GM19467 (cell line): ENCODE measurements around the gene SEC61A2.
A peak's percentile ranks its signal among the peaks of the same experiment; 100 is the strongest.
"Not testable (repeated sequence)": the region's sequence is repeated elsewhere in the genome, so short reads cannot be mapped to it uniquely, and the experiment has no call there.

Experiments
- ATAC-seq: cut with Tn5 transposase; IDR thresholded peaks from one replicate; pipeline ENCODE4 v1.9.1; 2021; ENCODE audit warnings: mild to moderate bottlenecking, moderate library complexity; ENCODE audit not compliant: unreplicated experiment

Gene SEC61A2

DNA sequence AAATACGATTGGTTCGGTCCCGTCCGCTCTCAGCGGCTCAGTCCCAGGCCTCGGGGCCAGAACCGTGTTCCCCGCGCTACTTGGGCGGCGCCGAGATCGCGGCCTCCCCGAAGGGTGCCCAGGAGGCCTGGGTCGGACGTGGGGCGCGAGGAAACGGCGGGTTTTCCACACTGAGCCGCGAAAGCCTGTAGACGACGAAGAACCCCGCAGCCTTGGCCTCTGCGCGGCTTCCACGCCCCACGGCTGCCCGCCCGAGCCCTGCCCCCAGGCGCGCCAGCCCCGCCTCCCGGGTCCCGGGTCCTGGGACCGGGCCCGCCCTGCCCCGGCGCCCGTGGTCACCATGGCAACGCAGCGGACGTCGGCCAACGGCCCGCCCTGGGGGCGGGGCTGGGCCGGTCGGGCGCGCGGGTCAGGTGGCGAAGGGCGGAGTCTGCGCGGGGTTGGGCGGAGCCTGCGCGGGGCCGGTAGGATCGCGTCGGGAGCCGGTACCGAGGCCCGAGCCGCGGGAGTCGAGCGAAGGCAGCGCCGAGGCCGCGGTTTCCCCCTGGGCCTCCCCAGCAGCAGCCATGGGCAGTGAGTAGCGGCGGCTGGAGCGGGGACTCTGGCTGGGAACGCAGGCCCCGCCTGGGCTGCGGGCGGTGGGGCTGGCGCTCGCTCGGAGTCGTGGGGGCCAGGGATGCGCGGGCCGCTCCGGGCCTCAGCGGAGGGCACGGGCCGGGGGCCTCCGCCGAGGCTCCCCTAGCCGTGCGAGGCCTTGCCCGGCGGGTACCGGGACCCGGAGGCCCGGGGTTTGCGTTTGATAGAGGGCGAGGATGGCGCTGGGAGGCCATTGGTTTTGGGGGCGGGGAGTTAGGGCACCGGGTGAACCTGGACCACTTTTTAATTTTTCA lies at the start of gene SEC61A2:
Gene SEC61A2 (plus strand): TSS at position 456 of the 890 bp plus-strand sequence. CDS start 111 bp downstream, at position 567.
- ATAC-seq, result peak; percentile 86

DNA sequence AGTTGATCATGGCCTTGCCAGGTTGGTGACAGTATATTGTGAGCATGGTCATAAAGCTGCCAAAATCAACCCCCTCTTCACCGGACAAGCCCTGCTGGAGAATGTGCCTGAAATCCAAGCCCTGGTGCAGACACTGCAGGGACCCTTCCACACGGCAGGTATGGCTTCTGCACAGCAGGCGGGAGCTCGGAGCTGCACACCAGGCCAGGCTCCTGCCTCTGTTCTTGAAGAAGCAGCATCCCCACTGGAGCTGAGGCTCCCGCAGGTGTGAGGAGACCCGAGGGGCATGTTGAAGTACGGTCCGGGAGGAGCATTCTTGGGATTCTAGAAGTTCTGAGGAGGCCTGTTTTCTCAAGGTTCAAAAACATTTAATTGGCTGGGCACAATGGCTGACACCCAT lies 48.0 kb upstream of the SEC61A2 start:
- ATAC-seq, result no peak

GRCh38 chr10:12081879-12082557 lies 47.5 kb upstream of the SEC61A2 start:
- no peak for ATAC-seq

DNA sequence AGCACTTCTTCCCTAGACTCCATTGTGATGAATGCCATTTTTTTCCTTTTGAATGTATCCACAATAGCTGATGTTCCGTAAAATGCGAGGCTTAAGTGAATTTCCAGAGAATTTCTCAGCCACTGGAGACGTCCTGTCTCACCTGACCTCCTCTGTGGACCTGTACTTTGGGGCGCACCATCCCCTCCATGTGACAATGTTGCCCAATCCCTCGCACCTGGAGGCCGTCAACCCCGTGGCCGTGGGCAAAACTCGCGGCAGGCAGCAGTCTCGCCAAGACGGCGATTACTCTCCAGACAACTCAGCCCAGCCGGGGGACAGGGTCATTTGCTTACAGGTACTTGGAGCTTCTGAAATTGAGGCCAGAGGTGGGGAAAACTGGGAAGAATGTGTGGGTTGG lies 40.6 kb upstream of the SEC61A2 start:
- ATAC-seq, result no peak

- ATAC-seq, result no peak
Observed at GRCh38 chr10:12091421-12091820, 38.1 kb upstream of the SEC61A2 start.

DNA sequence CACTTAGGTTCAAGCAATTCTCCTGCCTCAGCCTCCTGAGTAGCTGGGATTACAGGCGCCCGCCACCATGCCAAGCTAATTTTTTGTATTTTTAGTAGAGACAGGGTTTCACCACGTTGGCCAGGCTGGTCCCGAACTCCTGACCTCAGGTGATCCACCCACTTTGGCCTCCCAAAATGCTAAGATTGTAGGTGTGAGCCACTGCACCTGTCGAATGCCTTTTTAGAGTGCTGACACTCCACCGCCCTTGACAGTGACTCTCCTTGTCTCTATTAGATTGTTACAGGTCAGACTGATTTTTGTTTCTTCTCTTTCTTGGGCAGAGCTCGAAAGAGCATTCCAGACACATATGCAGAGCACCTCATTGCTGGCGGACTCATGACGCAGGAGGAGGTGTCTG lies 32.1 kb upstream of the SEC61A2 start:
- not testable (repeated sequence) for ATAC-seq

DNA sequence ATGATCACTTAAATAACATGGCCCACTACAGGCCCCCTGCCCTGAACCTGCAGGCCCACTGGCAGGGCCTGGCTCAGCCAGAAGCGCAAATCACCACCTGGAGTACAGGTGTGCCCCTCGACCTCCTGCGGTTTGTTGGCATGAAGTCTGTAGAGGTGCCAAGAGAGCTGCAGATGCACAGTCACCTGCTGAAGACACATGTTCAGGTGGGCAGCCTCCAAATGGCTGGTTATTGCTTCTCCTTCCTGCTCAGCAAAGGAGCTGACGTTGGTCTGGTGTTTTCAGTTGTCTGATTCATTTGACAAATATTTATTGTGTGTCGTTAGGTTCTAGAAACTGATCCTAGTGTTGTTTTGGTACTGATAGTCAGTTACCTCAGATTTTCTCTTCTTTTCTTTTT lies 31.7 kb upstream of the SEC61A2 start:
- no peak for ATAC-seq

DNA sequence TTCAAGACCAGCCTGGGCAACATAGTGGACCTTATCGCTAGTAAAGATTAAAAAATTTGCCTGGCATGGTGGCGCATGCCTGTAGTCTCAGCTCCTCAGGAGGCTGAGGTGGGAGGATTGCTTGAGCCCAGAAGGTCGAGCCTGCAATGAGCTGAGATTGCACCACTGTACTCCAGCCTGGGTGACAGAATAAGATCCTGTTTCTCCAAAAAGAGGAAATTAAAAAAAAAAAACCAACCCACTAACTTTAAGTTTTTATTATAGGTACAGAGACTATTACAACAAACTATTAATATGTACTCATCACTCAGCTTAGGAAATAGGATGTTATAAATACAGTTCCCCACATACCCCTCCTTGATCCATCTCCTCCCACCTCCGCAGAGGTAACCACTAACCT lies 30.5 kb upstream of the SEC61A2 start:
- no peak for ATAC-seq

GRCh38 chr10:12103802-12104201 lies 25.7 kb upstream of the SEC61A2 start:
- no peak for ATAC-seq

GRCh38 chr10:12107781-12108180 lies 21.7 kb upstream of the SEC61A2 start:
- ATAC-seq, result no peak

- no peak for ATAC-seq
Observed at GRCh38 chr10:12109286-12109685, 20.2 kb upstream of the SEC61A2 start.

DNA sequence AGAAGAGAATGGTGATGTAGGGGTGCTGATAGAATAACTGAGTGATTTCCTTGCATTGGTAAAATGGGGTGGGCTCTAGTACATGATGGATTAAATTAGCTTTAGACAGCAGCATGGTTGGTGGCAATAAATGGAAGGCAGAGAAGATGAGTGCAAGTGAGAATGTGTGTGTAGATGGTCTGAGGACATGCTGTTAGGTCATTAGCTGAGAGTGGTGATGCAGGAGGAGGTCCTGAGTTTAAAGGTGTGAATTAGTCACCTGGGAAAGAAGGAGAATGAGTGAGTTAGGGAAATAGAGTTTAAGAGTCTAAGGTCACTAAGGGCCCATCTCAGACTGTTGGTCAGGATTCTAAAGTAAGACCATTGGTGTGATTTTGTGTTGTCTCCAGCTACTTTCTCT lies 17.9 kb upstream of the SEC61A2 start:
- no peak for ATAC-seq

DNA sequence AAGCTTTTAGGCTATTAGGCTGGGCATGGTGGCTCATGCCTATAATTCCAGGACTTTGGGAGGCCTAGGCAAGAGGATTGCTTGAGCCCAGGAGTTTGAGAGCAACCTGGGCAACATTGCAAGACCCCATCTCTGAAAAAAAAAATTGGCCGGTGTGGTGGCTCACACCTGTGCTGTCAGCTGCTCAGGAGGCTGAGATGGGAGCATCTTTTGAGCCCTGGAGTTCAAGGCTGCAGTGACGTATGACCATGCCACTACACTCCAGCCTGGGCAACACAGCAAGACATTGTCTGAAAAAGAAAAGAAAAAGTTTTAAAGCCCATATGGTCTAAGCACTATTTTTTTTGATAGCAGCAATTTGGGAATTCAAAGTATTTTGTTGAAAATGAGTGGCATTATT lies 15.8 kb upstream of the SEC61A2 start:
- ATAC-seq, result no peak

DNA sequence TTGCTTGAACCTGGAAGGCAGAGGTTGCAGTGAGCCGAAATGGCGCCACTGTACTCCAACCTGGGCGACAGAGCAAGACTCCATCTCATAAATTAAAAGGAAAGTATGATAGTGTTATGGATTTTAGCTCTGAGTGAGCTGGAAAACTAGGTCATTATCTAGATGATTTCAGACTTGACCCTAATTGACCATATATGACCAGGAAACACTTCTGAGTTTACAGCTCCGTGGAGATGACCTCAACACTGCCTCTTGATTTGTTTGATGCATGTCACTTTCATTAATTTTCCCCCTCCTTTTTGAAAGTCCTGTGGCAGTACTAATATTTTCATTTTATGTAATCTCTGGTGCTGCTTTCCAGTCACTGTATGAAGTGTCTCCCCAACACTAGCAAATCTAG lies 7.8 kb upstream of the SEC61A2 start:
- no peak for ATAC-seq

DNA sequence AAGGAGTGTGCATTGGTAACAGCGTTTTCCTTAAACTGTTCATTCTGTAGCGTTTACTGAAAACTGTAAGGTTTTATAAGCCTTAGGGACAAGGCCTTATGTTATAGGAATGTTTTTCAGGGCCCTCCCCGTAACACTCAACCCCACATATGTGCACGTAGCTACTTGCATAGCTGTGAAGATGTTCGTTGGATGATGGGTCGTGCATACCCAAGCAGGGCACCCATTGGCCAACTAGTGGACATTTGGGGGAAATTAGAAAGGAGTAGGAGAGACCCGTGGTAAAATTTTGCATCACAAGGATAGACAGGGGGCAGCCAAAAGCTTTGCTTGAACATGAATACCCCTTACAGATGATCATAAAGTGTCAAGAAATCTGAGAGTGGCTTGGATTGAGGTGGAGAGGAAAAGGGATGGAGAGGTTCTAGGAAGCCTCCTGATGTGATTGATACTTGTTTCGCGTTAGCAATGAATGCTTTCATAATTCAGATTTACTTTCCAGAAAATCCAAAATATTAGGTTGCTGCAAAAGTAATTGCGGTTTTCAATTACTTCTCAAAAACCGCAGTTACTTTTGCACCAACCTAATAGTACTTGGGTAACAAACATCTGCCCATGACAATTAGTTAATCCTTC lies 878 bp downstream of the SEC61A2 start:
- ATAC-seq, result peak; percentile 39

- ATAC-seq, result no peak
Observed at GRCh38 chr10:12135631-12136030, 6.2 kb downstream of the SEC61A2 start.

DNA sequence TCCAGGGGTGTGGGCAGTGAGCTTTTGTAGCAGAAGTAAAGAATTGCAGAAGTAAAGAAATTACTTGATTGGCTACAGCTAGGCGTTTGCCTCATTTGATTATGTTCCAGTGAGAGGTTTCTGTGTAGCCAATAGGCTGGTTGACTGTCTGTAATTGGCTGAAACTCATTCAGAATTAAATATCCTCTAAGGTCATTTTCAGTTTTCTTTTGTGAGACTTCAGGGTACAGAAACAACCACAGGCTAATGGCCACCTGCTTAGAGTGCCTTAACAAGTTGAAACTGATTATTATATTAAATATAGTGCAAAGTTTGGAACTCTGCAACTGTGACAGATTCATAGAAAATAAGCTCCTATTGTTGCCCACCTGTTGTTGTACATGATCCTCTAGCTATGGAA lies 10.6 kb downstream of the SEC61A2 start:
- ATAC-seq, result no peak

GRCh38 chr10:12144538-12144937 lies 15.1 kb downstream of the SEC61A2 start:
- ATAC-seq, result no peak

DNA sequence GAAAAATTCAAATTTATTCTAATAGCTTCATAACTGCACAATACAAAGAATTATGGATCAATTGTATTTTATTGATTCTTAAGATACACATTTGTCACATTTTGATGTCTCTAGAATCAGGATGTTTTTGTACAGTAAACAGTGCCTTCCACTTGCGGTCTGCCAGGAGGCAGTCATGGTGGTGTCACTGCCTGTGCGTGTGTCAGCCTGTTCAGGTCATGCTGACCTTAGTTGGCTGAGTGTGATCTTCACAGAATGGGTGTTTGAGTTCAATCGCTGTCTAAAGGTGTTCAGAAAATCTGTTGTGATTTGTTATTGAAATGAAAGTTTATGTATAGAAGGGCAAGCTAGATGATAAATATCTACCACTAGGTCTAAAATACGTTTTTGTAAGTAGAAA lies 20.7 kb downstream of the SEC61A2 start:
- no peak for ATAC-seq

GRCh38 chr10:12154516-12154915 lies 25.0 kb downstream of the SEC61A2 start:
- no peak for ATAC-seq

DNA sequence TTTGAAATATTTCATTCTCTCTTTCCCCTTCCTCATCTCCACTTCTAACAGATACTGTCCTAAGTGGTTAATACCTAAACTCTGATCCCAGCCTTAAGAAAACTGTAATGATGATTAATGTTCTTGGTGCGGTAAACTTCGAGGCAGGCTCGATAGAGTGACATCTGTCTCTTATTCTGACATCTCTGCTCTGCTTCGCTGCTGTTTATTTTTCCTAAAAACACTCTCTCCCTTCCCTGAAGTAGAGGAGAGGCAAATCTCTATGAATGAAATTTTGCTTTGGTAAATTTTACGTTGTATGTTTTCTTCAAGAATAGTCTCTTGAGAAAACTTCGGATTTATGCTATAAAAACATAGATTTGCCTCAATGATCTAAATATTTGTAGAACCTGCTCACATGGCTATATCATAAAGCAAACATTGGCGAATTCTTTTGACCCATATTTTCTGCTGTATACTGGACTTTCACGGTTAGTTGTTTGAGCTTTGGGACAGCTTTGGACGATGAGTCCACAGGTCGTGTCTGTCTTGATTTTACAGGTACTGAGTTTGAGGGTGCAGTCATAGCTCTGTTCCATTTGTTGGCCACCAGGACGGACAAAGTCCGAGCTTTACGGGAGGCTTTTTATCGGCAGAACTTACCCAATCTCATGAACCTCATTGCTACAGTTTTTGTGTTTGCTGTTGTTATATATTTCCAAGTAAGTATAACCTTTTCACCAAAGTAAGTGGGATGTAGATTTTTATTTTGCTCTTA lies 27.1 kb downstream of the SEC61A2 start:
- no peak for ATAC-seq
